ENCODE measurements around the gene MAP1B.
A peak's percentile ranks its signal among the peaks of the same experiment; 100 is the strongest.

MAP1B gene

GRCh38 chr5:72191404-72191803 is 84.1 kb downstream of the MAP1B start:
- DNase-seq (ENCODE audit: low read depth, low spot score) = no peak

GRCh38 chr5:72194846-72195245 is 87.6 kb downstream of the MAP1B start:
- no peak for DNase-seq (ENCODE audit: low read depth, low spot score)

- DNase-seq (ENCODE audit: low read depth, low spot score) = no peak
These were observed 88.3 kb downstream of the MAP1B start for GRCh38 chr5:72195581-72195980.

GRCh38 chr5:72197393-72197792 is 90.1 kb downstream of the MAP1B start:
- DNase-seq (ENCODE audit: low read depth, low spot score) = no peak

- DNase-seq (ENCODE audit: low read depth, low spot score) = no peak
These were observed 92.4 kb downstream of the MAP1B start for GRCh38 chr5:72199681-72200080.

- no peak for DNase-seq (ENCODE audit: low read depth, low spot score)
These were observed 95.1 kb downstream of the MAP1B start for GRCh38 chr5:72202331-72202825.

GRCh38 chr5:72203251-72203845 is 96.1 kb downstream of the MAP1B start:
- DNase-seq (ENCODE audit: low read depth, low spot score) = no peak

- no peak for DNase-seq (ENCODE audit: low read depth, low spot score)
These were observed 97.7 kb downstream of the MAP1B start for GRCh38 chr5:72204946-72205345.

- no peak for DNase-seq (ENCODE audit: low read depth, low spot score)
These were observed 98.2 kb downstream of the MAP1B start for GRCh38 chr5:72205431-72206009.

GRCh38 chr5:72206160-72206559 is 98.9 kb downstream of the MAP1B start:
- no peak for DNase-seq (ENCODE audit: low read depth, low spot score)

GRCh38 chr5:72206994-72207393 is 99.7 kb downstream of the MAP1B start:
- no peak for DNase-seq (ENCODE audit: low read depth, low spot score)

- DNase-seq (ENCODE audit: low read depth, low spot score) = no peak
These were observed 101.2 kb downstream of the MAP1B start for GRCh38 chr5:72208324-72208926.

GRCh38 chr5:72209147-72210115 is 102.2 kb downstream of the MAP1B start:
- no peak for DNase-seq (ENCODE audit: low read depth, low spot score)

- peak; percentile 51 for DNase-seq (ENCODE audit: low read depth, low spot score)
These were observed 103.8 kb downstream of the MAP1B start for GRCh38 chr5:72210888-72211678.

GRCh38 chr5:72212171-72212570 is 104.9 kb downstream of the MAP1B start:
- no peak for DNase-seq (ENCODE audit: low read depth, low spot score)

GRCh38 chr5:72213482-72213881 is 106.2 kb downstream of the MAP1B start:
- no peak for DNase-seq (ENCODE audit: low read depth, low spot score)

- DNase-seq (ENCODE audit: low read depth, low spot score) = no peak
These were observed 106.9 kb downstream of the MAP1B start for GRCh38 chr5:72214168-72214567.

- no peak for DNase-seq (ENCODE audit: low read depth, low spot score)
These were observed 109.5 kb downstream of the MAP1B start for GRCh38 chr5:72216756-72217155.

GRCh38 chr5:72221099-72221498 is 113.8 kb downstream of the MAP1B start:
- no peak for DNase-seq (ENCODE audit: low read depth, low spot score)

- DNase-seq (ENCODE audit: low read depth, low spot score) = no peak
These were observed 114.3 kb downstream of the MAP1B start for GRCh38 chr5:72221541-72221940.

- no peak for DNase-seq (ENCODE audit: low read depth, low spot score)
These were observed 115.2 kb downstream of the MAP1B start for GRCh38 chr5:72222521-72222920.
